Peyer's patch (tissue), 4 donors: ENCODE measurements around the gene MAN1B1.

ENCODE experiments used
- CTCF ChIP-seq, 6 experiments: fragments of 450-650 bp in 4 of 6; fragments of 200-600 bp in 2 of 6; sonication (generic) in 1 of 6; IDR thresholded peaks; one replicate each; pipeline ENCODE4 v1.5.1; 2017 to 2019; ENCODE audit warnings: antibody characterized with exemption in 6 of 6, mild to moderate bottlenecking in 3 of 6, moderate library complexity in 1 of 6
- POLR2A ChIP-seq, 2 donors: fragments of 450-650 bp; IDR thresholded peaks; one replicate each; pipeline ENCODE4 v1.5.1; 2017; ENCODE audit warnings: antibody characterized with exemption in 2 of 2, mild to moderate bottlenecking in 2 of 2, moderate library complexity in 2 of 2

DNA sequence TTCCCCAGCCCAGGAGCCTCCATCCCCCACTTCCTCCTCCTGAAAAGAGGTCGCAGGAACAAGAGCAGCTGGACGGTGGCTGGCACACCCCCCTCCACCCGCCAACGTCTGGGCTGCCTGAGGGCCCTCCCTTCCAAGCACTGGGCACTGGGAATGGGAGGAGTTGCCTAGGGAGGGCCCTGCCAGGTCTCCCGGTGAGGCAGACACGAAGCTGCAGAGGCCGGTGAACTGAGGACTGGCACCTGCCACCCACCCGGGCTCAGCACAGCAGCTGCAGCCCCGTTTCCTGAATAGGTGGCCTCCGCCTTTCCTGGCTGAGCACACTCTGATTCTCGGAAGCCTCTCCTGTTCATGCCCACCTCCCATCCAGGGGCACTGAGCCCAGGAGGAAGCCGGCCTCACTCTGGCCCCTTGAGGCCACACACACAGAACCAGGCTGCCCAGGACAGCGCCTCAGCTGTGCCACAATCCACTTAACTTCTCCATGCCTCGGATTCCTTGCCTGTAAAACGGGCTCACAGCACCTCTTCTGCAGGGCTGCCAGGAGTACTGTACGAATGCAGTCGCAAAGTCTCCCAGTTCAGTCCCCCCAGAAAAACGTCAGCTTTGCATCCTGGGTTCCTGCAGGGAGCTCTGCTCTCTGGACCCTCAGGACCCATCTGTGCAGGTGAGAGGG is 42.1 kb upstream of the MAN1B1 start:
- TF ChIP-seq POLR2A (IDR thresholded peaks at IDR 0.05) (peak in 1 of 2 donors; percentile 20), CTCF (IDR thresholded peaks at IDR 0.05) (no peak)
